Thyroid gland (tissue), 4 donors: ENCODE measurements around the gene CLIP2.

ENCODE experiments used
- POLR2A ChIP-seq, 2 donors: fragments of 450-650 bp; IDR thresholded peaks; one replicate each; pipeline ENCODE4 v1.6.1; 2017; ENCODE audit warnings: antibody characterized with exemption in 2 of 2, mild to moderate bottlenecking in 2 of 2, moderate library complexity in 1 of 2
- TF ChIP-seq, protein P1 (sequence below), 6 experiments: fragments of 200-600 bp in 3 of 6; fragments of 450-650 bp in 3 of 6; sonication (generic) in 3 of 6; IDR thresholded peaks; one replicate each; pipeline ENCODE4 v1.5.1; 2016 to 2019; ENCODE audit warnings: antibody characterized with exemption in 6 of 6, mild to moderate bottlenecking in 2 of 6, inconsistent platforms in 1 of 6, moderate library complexity in 1 of 6

DNA sequence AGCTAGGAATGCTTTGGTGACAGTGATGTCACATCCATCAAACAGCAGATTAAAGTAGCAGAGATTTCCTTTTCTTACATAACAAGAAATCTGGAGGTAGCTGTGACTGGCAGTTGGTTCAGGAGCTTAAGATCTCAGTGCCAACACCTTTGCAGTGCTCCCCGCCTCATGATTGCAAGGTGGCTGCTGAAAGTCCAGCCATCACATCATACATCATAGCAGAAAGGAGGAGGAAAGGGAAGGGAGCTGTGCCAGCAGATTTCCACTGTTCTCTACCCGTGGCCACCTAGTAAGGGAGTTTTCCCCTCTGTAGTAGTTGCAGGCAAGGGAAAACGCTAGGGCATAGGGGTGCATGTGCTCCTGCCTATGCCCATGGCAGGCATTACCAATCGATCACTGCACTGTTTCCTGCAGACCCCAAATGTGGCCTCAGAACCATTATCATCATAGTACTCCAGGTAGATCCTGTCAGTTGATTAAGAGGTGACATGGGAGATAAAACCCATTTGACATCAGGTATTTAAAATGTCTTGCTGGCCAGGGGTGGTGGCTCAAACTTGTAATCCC is 106.6 kb downstream of the CLIP2 start:
- TF ChIP-seq POLR2A (IDR thresholded peaks at IDR 0.05): no peak
- TF ChIP-seq, protein P1, sequence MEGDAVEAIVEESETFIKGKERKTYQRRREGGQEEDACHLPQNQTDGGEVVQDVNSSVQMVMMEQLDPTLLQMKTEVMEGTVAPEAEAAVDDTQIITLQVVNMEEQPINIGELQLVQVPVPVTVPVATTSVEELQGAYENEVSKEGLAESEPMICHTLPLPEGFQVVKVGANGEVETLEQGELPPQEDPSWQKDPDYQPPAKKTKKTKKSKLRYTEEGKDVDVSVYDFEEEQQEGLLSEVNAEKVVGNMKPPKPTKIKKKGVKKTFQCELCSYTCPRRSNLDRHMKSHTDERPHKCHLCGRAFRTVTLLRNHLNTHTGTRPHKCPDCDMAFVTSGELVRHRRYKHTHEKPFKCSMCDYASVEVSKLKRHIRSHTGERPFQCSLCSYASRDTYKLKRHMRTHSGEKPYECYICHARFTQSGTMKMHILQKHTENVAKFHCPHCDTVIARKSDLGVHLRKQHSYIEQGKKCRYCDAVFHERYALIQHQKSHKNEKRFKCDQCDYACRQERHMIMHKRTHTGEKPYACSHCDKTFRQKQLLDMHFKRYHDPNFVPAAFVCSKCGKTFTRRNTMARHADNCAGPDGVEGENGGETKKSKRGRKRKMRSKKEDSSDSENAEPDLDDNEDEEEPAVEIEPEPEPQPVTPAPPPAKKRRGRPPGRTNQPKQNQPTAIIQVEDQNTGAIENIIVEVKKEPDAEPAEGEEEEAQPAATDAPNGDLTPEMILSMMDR (IDR thresholded peaks at IDR 0.05): no peak
